BE2C (cell line): ENCODE results near the gene PPFIA4.

Experiments
- DNase-seq: peaks from one replicate; pipeline ENCODE4 v3.0.0-alpha.2; 2020
- H3K27me3 ChIP-seq: fragments of 250-450 bp; sonication (Bioruptor Pico); 2 replicates; pipeline ENCODE4 v1.5.1; 2020; ENCODE audit warnings: mild to moderate bottlenecking
- H3K36me3 ChIP-seq: fragments of 250-450 bp; sonication (Bioruptor Pico); 2 replicates; pipeline ENCODE4 v1.5.1; 2020; ENCODE audit warnings: mild to moderate bottlenecking
- H3K4me1 ChIP-seq: fragments of 250-450 bp; sonication (Bioruptor Pico); 2 replicates; pipeline ENCODE4 v1.5.1; 2020
- H3K4me3 ChIP-seq: 2 replicates; pipeline ENCODE4 v1.5.1; 2011; ENCODE audit warnings: low read depth, low read length
- H3K9me3 ChIP-seq: fragments of 250-450 bp; sonication (Bioruptor Pico); 2 replicates; pipeline ENCODE4 v1.5.1; 2020
- TF ChIP-seq, protein P1 (sequence below): IDR thresholded peaks from 2 replicates; pipeline ENCODE4 v1.5.1; 2012; ENCODE audit warnings: mild to moderate bottlenecking, low read depth, low read length

Gene PPFIA4

DNA sequence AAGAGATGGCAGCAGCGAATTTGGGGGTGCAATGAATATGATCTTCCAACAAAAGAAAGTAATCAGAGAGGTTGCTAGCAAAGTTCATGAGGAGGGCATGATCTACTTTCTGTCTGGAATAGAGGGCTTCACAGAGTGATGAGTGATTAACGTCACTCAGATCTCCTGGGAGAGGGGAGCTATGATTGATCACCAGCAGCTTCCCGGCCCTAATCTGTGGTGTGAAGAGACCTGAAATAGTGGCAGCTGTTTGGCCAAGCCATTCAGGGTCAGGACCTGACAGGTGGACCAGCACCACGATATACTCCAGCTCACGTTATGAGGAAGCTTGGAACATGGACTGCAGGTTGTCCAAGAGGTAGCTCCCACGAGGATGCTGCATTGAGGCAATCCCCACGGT lies 39.0 kb upstream of the PPFIA4 start:
- Histone ChIP-seq H3K36me3 (no peaks in the 10 kb centered on the region), H3K4me1 (no peaks in the 10 kb centered on the region), H3K9me3 (no peaks in the 10 kb centered on the region), H3K27me3 (peaks cover 58% of the 10 kb centered on the region), H3K4me3 (no peak overlapping the region)
- no peak for DNase-seq
- TF ChIP-seq, protein P1, sequence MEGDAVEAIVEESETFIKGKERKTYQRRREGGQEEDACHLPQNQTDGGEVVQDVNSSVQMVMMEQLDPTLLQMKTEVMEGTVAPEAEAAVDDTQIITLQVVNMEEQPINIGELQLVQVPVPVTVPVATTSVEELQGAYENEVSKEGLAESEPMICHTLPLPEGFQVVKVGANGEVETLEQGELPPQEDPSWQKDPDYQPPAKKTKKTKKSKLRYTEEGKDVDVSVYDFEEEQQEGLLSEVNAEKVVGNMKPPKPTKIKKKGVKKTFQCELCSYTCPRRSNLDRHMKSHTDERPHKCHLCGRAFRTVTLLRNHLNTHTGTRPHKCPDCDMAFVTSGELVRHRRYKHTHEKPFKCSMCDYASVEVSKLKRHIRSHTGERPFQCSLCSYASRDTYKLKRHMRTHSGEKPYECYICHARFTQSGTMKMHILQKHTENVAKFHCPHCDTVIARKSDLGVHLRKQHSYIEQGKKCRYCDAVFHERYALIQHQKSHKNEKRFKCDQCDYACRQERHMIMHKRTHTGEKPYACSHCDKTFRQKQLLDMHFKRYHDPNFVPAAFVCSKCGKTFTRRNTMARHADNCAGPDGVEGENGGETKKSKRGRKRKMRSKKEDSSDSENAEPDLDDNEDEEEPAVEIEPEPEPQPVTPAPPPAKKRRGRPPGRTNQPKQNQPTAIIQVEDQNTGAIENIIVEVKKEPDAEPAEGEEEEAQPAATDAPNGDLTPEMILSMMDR, result no peak

DNA sequence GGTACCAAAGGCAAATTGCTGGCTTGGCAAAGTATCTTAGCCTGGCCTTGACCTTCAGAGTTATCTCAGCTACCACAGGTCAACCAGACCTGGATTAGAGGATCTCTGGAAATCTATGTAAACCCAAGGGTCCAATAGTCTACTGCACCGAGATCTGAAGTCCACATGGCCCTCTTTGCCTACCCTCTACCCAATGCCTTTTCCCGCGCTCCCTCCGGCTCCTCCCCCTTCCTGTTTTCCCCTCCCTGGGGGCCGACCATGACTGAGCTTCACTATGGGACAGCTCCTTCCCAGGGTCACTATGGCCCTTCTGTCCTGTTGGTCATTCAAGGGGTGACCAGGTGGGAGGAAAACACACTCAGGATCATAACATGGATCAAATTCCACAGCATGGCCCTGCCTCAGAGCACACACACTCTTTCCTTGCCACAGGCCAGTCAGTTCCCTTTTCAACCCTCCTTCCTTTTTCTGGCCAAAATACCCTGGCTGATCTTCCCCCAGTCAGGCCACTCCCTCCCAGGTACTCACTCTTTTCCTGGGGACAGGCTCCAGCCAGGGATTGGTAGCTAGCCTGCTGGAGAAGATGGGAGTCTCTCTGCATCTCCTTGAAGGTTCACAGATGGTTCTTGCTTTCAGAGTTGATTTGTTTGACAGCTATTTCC lies 38.2 kb upstream of the PPFIA4 start:
- H3K9me3 ChIP-seq, result no peaks in the 10 kb centered on the region
- TF ChIP-seq, protein P1, result no peak
- H3K4me1 ChIP-seq, result no peaks in the 10 kb centered on the region
- H3K4me3 ChIP-seq, result no peak overlapping the region
- peaks cover 66% of the 10 kb centered on the region for H3K27me3 ChIP-seq
- no peaks in the 10 kb centered on the region for H3K36me3 ChIP-seq
- no peak for DNase-seq

DNA sequence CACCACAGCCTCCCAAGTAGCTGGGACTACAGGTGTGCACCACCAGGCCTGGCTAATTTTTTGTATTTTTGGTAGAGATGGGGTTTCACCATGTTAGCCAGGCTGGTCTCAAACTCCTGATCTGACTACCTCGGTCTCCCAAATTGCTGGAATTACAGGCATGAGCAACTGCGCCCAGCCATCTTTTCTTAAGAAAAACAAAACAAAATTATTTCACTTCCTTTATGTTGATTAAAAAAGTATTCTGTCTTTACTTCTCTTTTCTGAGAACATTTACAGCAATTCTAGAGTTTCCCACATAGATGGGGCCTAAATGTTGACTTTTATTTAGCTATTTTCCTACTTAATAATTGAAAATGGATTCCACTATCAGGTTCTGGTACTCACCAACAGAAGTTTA lies 36.4 kb upstream of the PPFIA4 start:
- no peak for DNase-seq
- Histone ChIP-seq H3K4me1 (no peaks in the 10 kb centered on the region), H3K27me3 (peaks cover 69% of the 10 kb centered on the region), H3K36me3 (no peaks in the 10 kb centered on the region), H3K4me3 (no peak overlapping the region), H3K9me3 (no peaks in the 10 kb centered on the region)
- TF ChIP-seq, protein P1, result no peak

DNA sequence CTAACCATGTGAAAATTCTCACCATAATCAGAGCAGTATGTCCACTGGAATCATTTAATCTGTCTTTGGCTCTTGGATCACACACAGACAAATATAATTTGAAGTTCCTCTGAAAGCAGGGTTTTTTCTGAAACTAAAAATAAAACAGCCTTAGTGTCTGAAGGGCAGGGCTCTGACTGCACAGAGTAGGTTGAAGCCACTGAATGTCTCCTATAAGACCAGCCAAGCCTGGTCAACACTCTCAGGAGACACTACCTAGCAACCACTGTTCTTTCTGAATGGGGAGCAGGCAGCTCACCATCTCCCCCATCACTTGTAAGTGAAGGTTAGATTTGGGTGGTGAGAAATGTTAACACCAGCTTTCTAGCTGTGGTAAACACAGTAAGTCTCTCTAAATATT lies 35.2 kb upstream of the PPFIA4 start:
- H3K27me3 ChIP-seq, result peaks cover 72% of the 10 kb centered on the region
- TF ChIP-seq, protein P1, result no peak
- H3K4me1 ChIP-seq, result no peaks in the 10 kb centered on the region

DNA sequence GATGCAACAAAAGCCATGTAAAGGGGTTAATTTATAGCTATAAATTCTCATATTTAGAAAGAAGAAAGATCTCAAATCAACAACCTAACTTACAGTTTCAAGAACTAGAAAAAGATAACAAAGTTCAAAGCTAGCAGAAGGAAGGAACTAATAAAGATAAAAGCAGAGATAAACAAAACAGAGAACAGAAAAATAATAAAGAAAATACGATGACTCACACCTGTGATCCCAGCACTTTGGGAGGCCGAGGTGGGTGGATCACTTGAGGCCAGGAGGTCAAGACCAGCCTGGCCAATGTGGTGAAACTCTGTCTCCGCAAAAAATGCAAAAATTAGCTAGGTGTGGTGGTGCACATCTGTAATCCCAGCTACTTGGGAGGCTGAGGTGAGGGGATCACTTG lies 31.5 kb upstream of the PPFIA4 start:
- Histone ChIP-seq H3K27me3 (peaks cover 89% of the 10 kb centered on the region), H3K36me3 (no peaks in the 10 kb centered on the region), H3K4me3 (no peak overlapping the region), H3K9me3 (no peaks in the 10 kb centered on the region; the same call in 1 of the 2 replicates), H3K4me1 (peaks cover 3% of the 10 kb centered on the region)
- TF ChIP-seq, protein P1, result no peak
- no peak for DNase-seq

More for the DNA sequence above, 35.2 kb upstream of the PPFIA4 start:
- Histone ChIP-seq H3K4me3 (no peak overlapping the region), H3K9me3 (no peaks in the 10 kb centered on the region), H3K36me3 (no peaks in the 10 kb centered on the region)
- no peak for DNase-seq
